GM10266 (cell line): Measurements from ENCODE around the gene RNF20.

ENCODE experiments used
- DNase-seq: peaks from one replicate; pipeline ENCODE4 v3.0.0; 2012; ENCODE audit errors: extremely low spot score
- CTCF ChIP-seq: IDR thresholded peaks from 2 replicates; pipeline ENCODE4 v1.5.1; 2012; ENCODE audit warnings: mild to moderate bottlenecking, low read depth; ENCODE audit not compliant: control insufficient read depth, insufficient read depth; ENCODE audit errors: missing control alignments

The RNF20 gene

GRCh38 chr9:101504188-101504587 lies 29.5 kb upstream of the RNF20 start:
- TF ChIP-seq CTCF, result no peak
- DNase-seq, result no peak

- DNase-seq, result no peak
- TF ChIP-seq CTCF, result no peak
Observed at GRCh38 chr9:101508211-101508610, 25.4 kb upstream of the RNF20 start.

- no peak for DNase-seq
- TF ChIP-seq CTCF, result no peak
Observed at GRCh38 chr9:101509572-101509971, 24.1 kb upstream of the RNF20 start.

GRCh38 chr9:101510459-101510858 lies 23.2 kb upstream of the RNF20 start:
- no peak for TF ChIP-seq CTCF
- no peak for DNase-seq

GRCh38 chr9:101511009-101511408 lies 22.6 kb upstream of the RNF20 start:
- no peak for TF ChIP-seq CTCF

GRCh38 chr9:101512116-101512515 lies 21.5 kb upstream of the RNF20 start:
- no peak for DNase-seq
- TF ChIP-seq CTCF, result no peak

More at GRCh38 chr9:101511009-101511408, 22.6 kb upstream of the RNF20 start:
- no peak for DNase-seq

GRCh38 chr9:101513351-101513750 lies 20.3 kb upstream of the RNF20 start:
- DNase-seq, result no peak
- no peak for TF ChIP-seq CTCF

- no peak for DNase-seq
- no peak for TF ChIP-seq CTCF
Observed at GRCh38 chr9:101514071-101514470, 19.6 kb upstream of the RNF20 start.
